A549 (cell line): ENCODE measurements around the gene BCOR. TPM values are rescaled to one million over a fixed set of nuclear protein-coding genes. Genes with fewer than 3 reads are reported as not detected.

Experiments
- ATAC-seq, 2 experiments: fragments of 200-7000 bp in 1 of 2; fragments of >200 bp in 1 of 2; cut with Nextera tagmentation in 1 of 2; cut with Tn5 transposase in 1 of 2; 3 replicates each; pipeline versions ENCODE4 v1.8.0 to v1.9.1; 2018 to 2020; ENCODE audit warnings: mild to moderate bottlenecking in 1 of 2, moderate library complexity in 1 of 2
- CTCF ChIA-PET: fragments of 300-600 bp; sonication (Branson Sonifier 250); formaldehyde crosslinking; extraction: SDS; loops from one replicate; lab custom pipeline; 2021; ENCODE audit warnings: antibody characterized with exemption, inconsistent platforms; lab: Yijun Ruan, JAX
- POLR2A ChIA-PET: fragments of 350-600 bp; formaldehyde crosslinking; extraction: SDS; loops from one replicate; lab custom pipeline; 2021; ENCODE audit warnings: antibody characterized with exemption, inconsistent platforms; lab: Yijun Ruan, JAX
- DNase-seq, 2 experiments: peaks; one replicate each; pipeline versions ENCODE4 v3.0.0 to v3.0.0-alpha.2; 2011 to 2016; ENCODE audit warnings: low read depth in 1 of 2, low spot score in 1 of 2
- FAIRE-seq: peaks from 2 replicates; lab custom pipeline; 2011; peaks lifted over from hg19 to GRCh38; lab: Jason Lieb, UNC
- H3K27ac ChIP-seq, 2 experiments: fragments of >200 bp; sonication (Bioruptor Twin); formaldehyde crosslinking; 3 replicates each; pipeline ENCODE4 v1.5.1; 2016 to 2017
- H3K4me1 ChIP-seq: fragments of >200 bp; sonication (Bioruptor Twin); formaldehyde crosslinking; 3 replicates; pipeline ENCODE4 v1.6.1; 2016
- H3K4me2 ChIP-seq: fragments of >200 bp; sonication (Bioruptor Twin); formaldehyde crosslinking; 3 replicates; pipeline ENCODE4 v1.6.1; 2016
- H3K4me3 ChIP-seq: fragments of >200 bp; sonication (Bioruptor Twin); formaldehyde crosslinking; 3 replicates; pipeline ENCODE4 v1.5.1; 2016
- H3K9me3 ChIP-seq: fragments of >200 bp; sonication (Bioruptor Twin); formaldehyde crosslinking; 3 replicates; pipeline ENCODE4 v1.6.1; 2016
- CEBPB ChIP-seq, 2 experiments: fragments of >200 bp in 1 of 2; sonication (Bioruptor Twin) in 1 of 2; formaldehyde crosslinking in 1 of 2; IDR thresholded peaks; 2 replicates each; pipeline ENCODE4 v1.6.1; 2012 to 2016
- EHF ChIP-seq: fragments of 250-450 bp; sonication (Bioruptor Pico); IDR thresholded peaks from 2 replicates; pipeline ENCODE4 v1.5.0; 2020; ENCODE audit warnings: mild to moderate bottlenecking
- EP300 ChIP-seq, 2 experiments: fragments of >200 bp; sonication (Bioruptor Twin); formaldehyde crosslinking; IDR thresholded peaks; 2 replicates in 1 of 2; 3 replicates in 1 of 2; pipeline ENCODE4 v1.6.1; 2016 to 2017
- ESRRA ChIP-seq: fragments of 150-350 bp; IDR thresholded peaks from 2 replicates; pipeline ENCODE4 v1.6.1; 2014; ENCODE audit warnings: mild to moderate bottlenecking, low read length, borderline replicate concordance
- FOSB ChIP-seq: fragments of 250-450 bp; sonication (Bioruptor Pico); IDR thresholded peaks from 2 replicates; pipeline ENCODE4 v1.5.0; 2020; ENCODE audit warnings: mild to moderate bottlenecking, moderate library complexity
- GATA3 ChIP-seq: IDR thresholded peaks from 2 replicates; pipeline ENCODE4 v1.6.1; 2012; ENCODE audit warnings: borderline replicate concordance
- HOXB5 ChIP-seq: fragments of 250-450 bp; sonication (Bioruptor Pico); IDR thresholded peaks from 2 replicates; pipeline ENCODE4 v1.5.0; 2020; ENCODE audit warnings: mild to moderate bottlenecking, moderate library complexity
- JUN ChIP-seq, 2 experiments: fragments of >200 bp; sonication (Bioruptor Twin); formaldehyde crosslinking; IDR thresholded peaks; 2 replicates in 1 of 2; 3 replicates in 1 of 2; pipeline ENCODE4 v1.6.1; 2016 to 2017
- MAFK ChIP-seq: fragments of 450-650 bp; IDR thresholded peaks from 2 replicates; pipeline ENCODE4 v1.6.1; 2014; ENCODE audit not compliant: partially characterized antibody
- MAZ ChIP-seq: fragments of 150-350 bp; IDR thresholded peaks from 2 replicates; pipeline ENCODE4 v1.6.1; 2014; ENCODE audit warnings: antibody characterized with exemption, low read depth, low read length, borderline replicate concordance
- MYC ChIP-seq: IDR thresholded peaks from 2 replicates; pipeline ENCODE4 v1.6.1; 2012; ENCODE audit warnings: mild to moderate bottlenecking, inconsistent platforms, low read length, improper control_type of control experiment, borderline replicate concordance
- NR3C1 ChIP-seq: fragments of >200 bp; sonication (Bioruptor Twin); formaldehyde crosslinking; IDR thresholded peaks from 3 replicates; pipeline ENCODE4 v1.6.1; 2017
- PHF8 ChIP-seq: fragments of 200-600 bp; sonication (generic); IDR thresholded peaks from 2 replicates; pipeline ENCODE4 v1.6.1; 2016; ENCODE audit warnings: low read depth, mild to moderate bottlenecking, antibody characterized with exemption, moderate library complexity, borderline replicate concordance
- POLR2AphosphoS2 ChIP-seq: conservative IDR thresholded peaks from 2 replicates; pipeline ENCODE4 v1.6.1; 2012; ENCODE audit warnings: low read length, improper control_type of control experiment, inconsistent platforms
- RARB ChIP-seq: fragments of 250-450 bp; sonication (Bioruptor Pico); IDR thresholded peaks from 2 replicates; pipeline ENCODE4 v1.8.0; 2021; ENCODE audit warnings: mild to moderate bottlenecking, moderate library complexity
- RFX5 ChIP-seq: fragments of 450-650 bp; IDR thresholded peaks from 2 replicates; pipeline ENCODE4 v1.7.1; 2014; ENCODE audit warnings: antibody characterized with exemption, mild to moderate bottlenecking, moderate library complexity
- SMC3 ChIP-seq: fragments of >200 bp; sonication (Bioruptor Twin); formaldehyde crosslinking; IDR thresholded peaks from 3 replicates; pipeline ENCODE4 v1.6.1; 2018; ENCODE audit warnings: inconsistent platforms
- TP53 ChIP-seq: fragments of 250-450 bp; sonication (Bioruptor Pico); IDR thresholded peaks from 2 replicates; pipeline ENCODE4 v1.5.0; 2021; ENCODE audit warnings: mild to moderate bottlenecking, moderate library complexity
- ZFP36 ChIP-seq: fragments of 450-650 bp; IDR thresholded peaks from 2 replicates; pipeline ENCODE4 v1.6.1; 2014; ENCODE audit warnings: borderline replicate concordance; ENCODE audit not compliant: partially characterized antibody
- WGBS: methylation state at CpG from one replicate; pipeline ENCODE4 v1.1.6; 2017; ENCODE audit errors: missing lambda C conversion rate; 5-methylcytosine and 5-hydroxymethylcytosine counted together
- polyA plus RNA-seq, 4 experiments: library from polyadenylated mRNA; depleted of rRNA in 3 of 4; stranded (reverse); fragments of >200 nt; fragmentation: RNase III in 1 of 4; extraction: RNeasy Plus Mini Kit Qiagen cat#74134 plus additional on column Dnase treatment in 1 of 4; gene quantifications; 2 replicates in 3 of 4; 3 replicates in 1 of 4; pipeline ENCODE4 v1.2.3, GENCODE V29; 2011 to 2017
- TF ChIP-seq, protein P1 (sequence below): IDR thresholded peaks from 2 replicates; pipeline ENCODE4 v1.6.1; 2012; ENCODE audit warnings: low read depth, borderline replicate concordance
- TF ChIP-seq, protein P2 (sequence below): fragments of 150-350 bp; IDR thresholded peaks from 2 replicates; pipeline ENCODE4 v1.6.1; 2014; ENCODE audit warnings: low read depth, mild to moderate bottlenecking, low read length

The BCOR gene
- polyA plus RNA-seq, 2 of the 4 experiments (the other 2 are of a cell fraction) = 12.2 to 12.6 TPM

DNA sequence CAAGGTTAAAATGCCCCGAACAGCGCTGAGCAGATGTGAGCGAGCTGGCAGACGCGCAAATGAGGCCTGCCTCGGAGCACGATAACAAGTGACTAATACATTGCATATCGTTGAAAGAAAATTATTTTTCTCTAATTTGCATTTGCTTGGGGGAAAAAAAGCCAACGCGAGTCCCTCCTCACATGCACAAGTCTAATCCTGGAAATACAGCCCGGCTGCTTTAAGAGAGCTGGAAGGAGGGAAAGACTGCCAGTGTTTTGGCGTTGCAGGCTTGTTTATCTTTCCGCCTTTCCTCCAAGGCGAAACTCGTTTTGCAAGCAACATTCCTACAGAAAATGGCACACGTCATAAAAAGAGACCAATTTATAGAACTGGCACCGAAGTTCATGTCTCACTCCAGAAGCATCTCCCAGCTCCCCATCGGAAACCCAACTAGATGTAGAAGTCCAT lies 12.6 kb downstream of the BCOR start:
- Histone ChIP-seq H3K4me3 (no peak overlapping the region), H3K4me1 (peaks cover 46% of the 10 kb centered on the region), H3K4me2 (no peak overlapping the region), H3K27ac (no peak overlapping the region), H3K9me3 (no peaks in the 10 kb centered on the region)
- ChIA-PET CTCF (no interaction called here), POLR2A (no interaction called here)
- 80% methylated on average over 18 of the region's 18 CpGs for WGBS
- ATAC-seq (no peak), DNase-seq (no peak), FAIRE-seq (no peak)
- TF ChIP-seq SMC3 (no peak), MYC (no peak), TP53 (CRISPR knock-in tag) (no peak), JUN (IDR thresholded peaks at IDR 0.05) (no peak), ZFP36 (no peak), FOSB (CRISPR knock-in tag) (no peak), RFX5 (no peak), EP300 (IDR thresholded peaks at IDR 0.05) (no peak), HOXB5 (CRISPR knock-in tag) (no peak), CEBPB (IDR thresholded peaks at IDR 0.05) (no peak), PHF8 (no peak)
- TF ChIP-seq, protein P1, sequence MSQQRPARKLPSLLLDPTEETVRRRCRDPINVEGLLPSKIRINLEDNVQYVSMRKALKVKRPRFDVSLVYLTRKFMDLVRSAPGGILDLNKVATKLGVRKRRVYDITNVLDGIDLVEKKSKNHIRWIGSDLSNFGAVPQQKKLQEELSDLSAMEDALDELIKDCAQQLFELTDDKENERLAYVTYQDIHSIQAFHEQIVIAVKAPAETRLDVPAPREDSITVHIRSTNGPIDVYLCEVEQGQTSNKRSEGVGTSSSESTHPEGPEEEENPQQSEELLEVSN = no peak
- TF ChIP-seq, protein P2, sequence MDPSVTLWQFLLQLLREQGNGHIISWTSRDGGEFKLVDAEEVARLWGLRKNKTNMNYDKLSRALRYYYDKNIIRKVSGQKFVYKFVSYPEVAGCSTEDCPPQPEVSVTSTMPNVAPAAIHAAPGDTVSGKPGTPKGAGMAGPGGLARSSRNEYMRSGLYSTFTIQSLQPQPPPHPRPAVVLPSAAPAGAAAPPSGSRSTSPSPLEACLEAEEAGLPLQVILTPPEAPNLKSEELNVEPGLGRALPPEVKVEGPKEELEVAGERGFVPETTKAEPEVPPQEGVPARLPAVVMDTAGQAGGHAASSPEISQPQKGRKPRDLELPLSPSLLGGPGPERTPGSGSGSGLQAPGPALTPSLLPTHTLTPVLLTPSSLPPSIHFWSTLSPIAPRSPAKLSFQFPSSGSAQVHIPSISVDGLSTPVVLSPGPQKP = no peak

DNA sequence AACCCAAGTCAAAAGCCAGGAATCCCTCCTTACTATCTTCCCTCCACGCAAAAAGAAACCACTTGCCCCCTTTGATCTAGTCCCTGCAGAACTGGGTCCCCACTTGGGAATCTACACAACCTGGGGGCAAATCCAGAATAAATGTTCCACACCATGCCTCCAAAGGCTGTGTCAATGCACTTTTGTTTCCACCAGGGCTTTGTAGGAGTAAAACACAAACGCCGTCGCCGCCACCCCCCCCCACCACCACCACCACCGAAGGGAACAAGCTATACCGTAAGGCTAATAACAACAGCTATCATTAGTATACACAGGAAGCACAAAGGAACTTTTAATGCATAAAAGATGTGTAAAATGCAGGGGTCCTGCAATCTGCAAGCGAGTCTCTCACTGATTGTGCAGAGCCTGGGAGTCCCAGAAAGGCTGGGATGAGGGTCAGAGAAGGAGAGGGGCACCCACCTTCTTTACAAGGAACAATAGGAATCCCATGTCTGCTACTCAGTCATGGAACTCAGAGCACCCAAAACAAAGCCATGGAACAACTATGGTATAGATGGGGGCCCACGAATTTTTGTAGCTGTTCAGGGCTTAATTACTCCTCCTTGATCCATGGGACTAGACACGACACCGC lies 13.2 kb downstream of the BCOR start:
- Histone ChIP-seq H3K4me3 (no peak overlapping the region), H3K9me3 (no peaks in the 10 kb centered on the region), H3K27ac (no peak overlapping the region), H3K4me1 (peaks cover 43% of the 10 kb centered on the region), H3K4me2 (no peak overlapping the region)
- no peak for FAIRE-seq
- WGBS = 90% methylated on average over 11 of the region's 11 CpGs
- ChIA-PET POLR2A (no interaction called here), CTCF (no interaction called here)
- no peak for TF ChIP-seq NR3C1
- TF ChIP-seq HOXB5 (CRISPR knock-in tag) = no peak
- TF ChIP-seq RARB = no peak
- no peak for TF ChIP-seq MYC
- no peak for TF ChIP-seq MAZ
- DNase-seq = no peak
- no peak for ATAC-seq

DNA sequence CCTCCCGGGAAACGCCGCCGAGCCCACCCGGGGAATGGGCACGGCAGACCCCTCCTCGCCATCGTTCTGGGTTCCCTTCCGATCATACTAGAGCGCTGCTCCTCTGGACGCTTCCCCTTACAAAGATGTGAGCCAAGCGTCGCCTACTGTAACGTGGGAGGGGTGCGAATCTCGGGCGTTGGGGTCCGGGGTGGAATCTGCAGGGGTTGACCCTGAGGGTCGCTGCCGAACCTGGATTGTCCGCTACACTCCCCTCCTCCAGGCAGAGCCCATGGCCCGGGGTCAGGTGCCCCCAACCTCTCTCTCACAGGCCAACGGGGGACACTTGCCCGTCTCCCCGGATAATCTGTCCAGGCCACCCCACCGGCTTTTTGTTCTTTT lies 13.8 kb downstream of the BCOR start:
- Histone ChIP-seq H3K9me3 (no peaks in the 10 kb centered on the region), H3K4me3 (no peak overlapping the region), H3K4me2 (no peak overlapping the region), H3K4me1 (peaks cover 37% of the 10 kb centered on the region), H3K27ac (no peak overlapping the region)
- 96% methylated on average over 26 of the region's 26 CpGs for WGBS
- no peak for DNase-seq
- CTCF ChIA-PET = no interaction called here
- no peak for FAIRE-seq
- POLR2A ChIA-PET = no interaction called here
- no peak for ATAC-seq
- TF ChIP-seq RFX5 (no peak), ESRRA (no peak), MAFK (no peak), EHF (no peak), GATA3 (no peak), POLR2AphosphoS2 (no peak)
